ENCODE results near the gene OXSM. TPM values are rescaled to one million over a fixed set of nuclear protein-coding genes. Genes with fewer than 3 reads are reported as not detected.
A peak's percentile ranks its signal among the peaks of the same experiment; 100 is the strongest.

OXSM gene
- total RNA-seq, 1 donor from 2014 or later, result 8.7 TPM

DNA sequence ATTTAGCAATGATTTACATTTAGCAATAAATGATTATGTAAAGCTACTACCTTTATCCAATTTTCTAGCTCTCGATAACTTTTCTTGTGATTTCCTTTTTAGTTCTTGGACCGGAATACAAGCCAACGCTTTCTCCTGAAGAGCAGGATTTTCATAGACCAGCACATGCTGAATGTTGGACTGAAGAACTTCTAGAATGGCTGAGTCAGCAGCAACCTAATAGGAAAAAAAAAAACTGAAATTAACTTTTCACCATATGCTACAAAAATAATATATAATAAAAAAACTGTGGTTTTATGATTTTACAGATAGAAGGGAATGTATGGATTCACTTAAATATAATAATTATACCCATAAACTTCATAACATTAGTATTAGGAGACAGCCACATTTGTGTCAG lies 38.8 kb upstream of the OXSM start:
- no peaks in the 10 kb centered on the region for H3K27me3 Mint-ChIP-seq (ENCODE audit: low read depth)
- H3K9me3 Mint-ChIP-seq, result no peaks in the 10 kb centered on the region
- no peak for DNase-seq (ENCODE audit: low read depth, low spot score)
- H3K36me3 Mint-ChIP-seq (ENCODE audit: low read depth), result peaks cover 12% of the 10 kb centered on the region
- H3K27ac Mint-ChIP-seq (ENCODE audit: unreplicated experiment), result no peak overlapping the region
- TF ChIP-seq, protein P1, sequence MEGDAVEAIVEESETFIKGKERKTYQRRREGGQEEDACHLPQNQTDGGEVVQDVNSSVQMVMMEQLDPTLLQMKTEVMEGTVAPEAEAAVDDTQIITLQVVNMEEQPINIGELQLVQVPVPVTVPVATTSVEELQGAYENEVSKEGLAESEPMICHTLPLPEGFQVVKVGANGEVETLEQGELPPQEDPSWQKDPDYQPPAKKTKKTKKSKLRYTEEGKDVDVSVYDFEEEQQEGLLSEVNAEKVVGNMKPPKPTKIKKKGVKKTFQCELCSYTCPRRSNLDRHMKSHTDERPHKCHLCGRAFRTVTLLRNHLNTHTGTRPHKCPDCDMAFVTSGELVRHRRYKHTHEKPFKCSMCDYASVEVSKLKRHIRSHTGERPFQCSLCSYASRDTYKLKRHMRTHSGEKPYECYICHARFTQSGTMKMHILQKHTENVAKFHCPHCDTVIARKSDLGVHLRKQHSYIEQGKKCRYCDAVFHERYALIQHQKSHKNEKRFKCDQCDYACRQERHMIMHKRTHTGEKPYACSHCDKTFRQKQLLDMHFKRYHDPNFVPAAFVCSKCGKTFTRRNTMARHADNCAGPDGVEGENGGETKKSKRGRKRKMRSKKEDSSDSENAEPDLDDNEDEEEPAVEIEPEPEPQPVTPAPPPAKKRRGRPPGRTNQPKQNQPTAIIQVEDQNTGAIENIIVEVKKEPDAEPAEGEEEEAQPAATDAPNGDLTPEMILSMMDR (conservative IDR thresholded peaks at IDR 0.05), result no peak
- peaks cover 7% of the 10 kb centered on the region for H3K4me1 Mint-ChIP-seq
- no peak overlapping the region for H3K4me3 Mint-ChIP-seq

DNA sequence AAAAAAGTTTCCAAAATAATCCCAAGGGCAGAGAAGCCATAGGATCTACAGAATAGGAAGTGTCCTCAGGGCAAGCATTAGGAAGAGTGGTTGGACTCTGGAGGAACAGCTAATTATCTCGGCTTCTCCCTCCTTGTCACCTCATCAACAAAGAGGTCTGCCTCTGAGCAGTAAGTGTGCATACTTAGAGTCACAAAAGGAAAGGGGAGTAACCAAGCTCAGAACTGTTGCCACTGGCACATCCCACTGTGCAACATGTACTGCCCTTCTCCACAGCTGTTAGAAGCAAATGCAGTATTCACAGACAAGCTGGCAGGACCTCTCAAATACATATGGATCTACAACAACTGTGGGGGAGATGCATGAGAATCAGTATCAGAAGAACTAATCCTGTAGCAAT lies 38.2 kb upstream of the OXSM start:
- H3K9me3 Mint-ChIP-seq, result no peaks in the 10 kb centered on the region
- peaks cover 7% of the 10 kb centered on the region for H3K4me1 Mint-ChIP-seq
- H3K36me3 Mint-ChIP-seq (ENCODE audit: low read depth), result peaks cover 12% of the 10 kb centered on the region
- H3K4me3 Mint-ChIP-seq, result no peak overlapping the region
- no peaks in the 10 kb centered on the region for H3K27me3 Mint-ChIP-seq (ENCODE audit: low read depth)
- DNase-seq (ENCODE audit: low read depth, low spot score), result no peak
- TF ChIP-seq, protein P1 (conservative IDR thresholded peaks at IDR 0.05), result no peak
- H3K27ac Mint-ChIP-seq (ENCODE audit: unreplicated experiment), result peak overlapping the region; percentile 59

DNA sequence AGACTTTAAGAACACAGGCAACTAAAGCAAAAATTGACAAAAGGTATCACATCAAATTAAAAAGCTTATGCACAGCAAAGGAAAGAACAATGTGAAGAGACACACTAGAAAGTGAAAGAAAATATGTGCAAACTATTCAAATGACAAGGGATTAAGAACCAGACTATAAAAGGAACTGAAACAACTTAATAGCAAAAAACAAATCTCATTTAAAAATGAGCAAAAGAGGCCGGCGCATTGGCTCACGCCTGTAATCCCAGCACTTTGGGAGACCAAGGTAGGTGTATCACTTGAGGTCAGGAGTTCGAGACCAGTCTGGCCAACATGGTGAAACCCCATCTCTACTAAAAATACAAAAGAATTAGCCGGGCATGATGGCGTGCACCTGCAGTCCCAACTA lies 21.0 kb upstream of the OXSM start:
- Mint-ChIP-seq H3K27me3 (ENCODE audit: low read depth) (no peaks in the 10 kb centered on the region), H3K9me3 (peaks cover 19% of the 10 kb centered on the region), H3K4me1 (no peaks in the 10 kb centered on the region), H3K36me3 (ENCODE audit: low read depth) (peaks cover 45% of the 10 kb centered on the region), H3K27ac (ENCODE audit: unreplicated experiment) (no peak overlapping the region), H3K4me3 (no peak overlapping the region)
- TF ChIP-seq, protein P1 (conservative IDR thresholded peaks at IDR 0.05), result no peak
- no peak for DNase-seq (ENCODE audit: low read depth, low spot score)

DNA sequence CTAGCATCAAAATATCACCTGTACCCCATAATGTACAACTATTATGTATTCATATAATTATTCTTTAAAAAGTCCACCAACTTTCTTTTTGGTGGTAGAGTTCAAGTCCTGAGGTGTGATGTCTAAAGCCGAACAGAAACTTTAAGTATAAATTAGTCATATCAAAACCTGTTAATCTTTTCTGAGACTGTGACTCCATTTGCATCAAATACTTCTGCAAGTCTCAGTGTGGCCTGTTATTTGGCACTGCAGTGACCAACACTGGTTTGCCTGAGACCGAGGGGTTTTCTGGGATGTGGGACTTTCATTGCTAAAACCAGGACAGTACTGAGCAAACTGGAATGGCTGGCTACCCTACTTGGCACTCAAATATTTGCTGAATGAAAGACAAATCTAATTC lies 14.0 kb upstream of the OXSM start:
- Mint-ChIP-seq H3K9me3 (peaks cover 21% of the 10 kb centered on the region), H3K36me3 (ENCODE audit: low read depth) (peaks cover 62% of the 10 kb centered on the region), H3K27me3 (ENCODE audit: low read depth) (no peaks in the 10 kb centered on the region), H3K4me1 (no peaks in the 10 kb centered on the region), H3K27ac (ENCODE audit: unreplicated experiment) (no peak overlapping the region), H3K4me3 (no peak overlapping the region)
- TF ChIP-seq, protein P1 (conservative IDR thresholded peaks at IDR 0.05), result no peak
- DNase-seq (ENCODE audit: low read depth, low spot score), result no peak

DNA sequence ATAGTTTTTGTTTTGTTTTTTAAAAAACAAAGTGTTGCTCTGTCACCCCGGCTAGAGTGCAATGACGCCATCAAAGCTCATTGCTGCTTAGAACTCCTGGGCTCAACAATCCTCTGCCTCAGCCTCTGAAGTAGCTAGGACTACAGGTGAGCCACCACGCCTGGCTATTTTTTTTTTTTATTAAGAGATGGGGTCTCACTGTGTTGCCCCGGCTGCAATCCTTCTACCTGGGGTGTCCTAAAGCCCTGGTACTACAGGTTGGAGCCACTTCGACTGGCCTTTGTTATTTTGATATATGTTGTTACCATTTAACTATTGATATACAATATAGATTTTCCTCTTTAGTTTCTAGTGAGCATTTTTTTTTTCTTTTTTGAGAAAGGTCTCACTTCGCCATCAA lies 9.3 kb upstream of the OXSM start:
- Mint-ChIP-seq H3K36me3 (ENCODE audit: low read depth) (peaks cover 21% of the 10 kb centered on the region), H3K4me1 (peaks cover 18% of the 10 kb centered on the region), H3K27me3 (ENCODE audit: low read depth) (no peaks in the 10 kb centered on the region), H3K27ac (ENCODE audit: unreplicated experiment) (no peak overlapping the region), H3K9me3 (peaks cover 3% of the 10 kb centered on the region), H3K4me3 (peak overlapping the region; percentile 49)
- TF ChIP-seq, protein P1 (conservative IDR thresholded peaks at IDR 0.05), result no peak
- no peak for DNase-seq (ENCODE audit: low read depth, low spot score)

Data from neural crest cell (in vitro differentiated cells).